NCI-H2196 treated with DMSO at 0.1 percent for 48 hours (cell line): ENCODE measurements around the gene LRRC49.
"Not testable (repeated sequence)": the region's sequence is repeated elsewhere in the genome, so short reads cannot be mapped to it uniquely, and the experiment has no call there.

Source experiments
- DNase-seq: peaks from one replicate; lab custom pipeline; 2025; ENCODE audit not compliant: unreplicated experiment; lab: John Stamatoyannopoulos, UW

Gene LRRC49

GRCh38 chr15:70974004-70974832 lies 81.6 kb downstream of the LRRC49 start:
- no peak for DNase-seq

- DNase-seq: no peak
Measured at GRCh38 chr15:70976851-70977250, 84.2 kb downstream of the LRRC49 start.

GRCh38 chr15:70995383-70995970 lies 102.9 kb downstream of the LRRC49 start:
- DNase-seq: no peak

- DNase-seq: no peak
Measured at GRCh38 chr15:70998319-70998718, 105.7 kb downstream of the LRRC49 start.

- no peak for DNase-seq
Measured at GRCh38 chr15:71002316-71002715, 109.7 kb downstream of the LRRC49 start.

GRCh38 chr15:71003319-71003718 lies 110.7 kb downstream of the LRRC49 start:
- DNase-seq: no peak

GRCh38 chr15:71004506-71004905 lies 111.9 kb downstream of the LRRC49 start:
- DNase-seq: not testable (repeated sequence)

- DNase-seq: no peak
Measured at GRCh38 chr15:71005895-71006294, 113.3 kb downstream of the LRRC49 start.

GRCh38 chr15:71008250-71008870 lies 115.7 kb downstream of the LRRC49 start:
- DNase-seq: no peak

- no peak for DNase-seq
Measured at GRCh38 chr15:71010472-71010871, 117.8 kb downstream of the LRRC49 start.

- DNase-seq: no peak
Measured at GRCh38 chr15:71010997-71011396, 118.4 kb downstream of the LRRC49 start.

GRCh38 chr15:71011503-71012155 lies 119.0 kb downstream of the LRRC49 start:
- DNase-seq: no peak

- no peak for DNase-seq
Measured at GRCh38 chr15:71013446-71013845, 120.8 kb downstream of the LRRC49 start.

GRCh38 chr15:71015342-71015741 lies 122.7 kb downstream of the LRRC49 start:
- no peak for DNase-seq

GRCh38 chr15:71031232-71031631 lies 138.6 kb downstream of the LRRC49 start:
- DNase-seq: not testable (repeated sequence)

- DNase-seq: not testable (repeated sequence)
Measured at GRCh38 chr15:71035478-71035877, 142.9 kb downstream of the LRRC49 start.

- DNase-seq: no peak
Measured at GRCh38 chr15:71042356-71042922, 149.8 kb downstream of the LRRC49 start.

GRCh38 chr15:71043373-71043772 lies 150.7 kb downstream of the LRRC49 start:
- DNase-seq: no peak

- no peak for DNase-seq
Measured at GRCh38 chr15:71044006-71044405, 151.4 kb downstream of the LRRC49 start.

GRCh38 chr15:71046146-71046545 lies 153.5 kb downstream of the LRRC49 start:
- DNase-seq: not testable (repeated sequence)
